Keratinocyte (primary cell): ENCODE measurements around the gene STEAP1B.
"Not testable (repeated sequence)": the region's sequence is repeated elsewhere in the genome, so short reads cannot be mapped to it uniquely, and the experiment has no call there.

Source experiments
- CTCF ChIP-seq, 3 experiments: IDR thresholded peaks in 1 of 3; conservative IDR thresholded peaks in 1 of 3; optimal IDR thresholded peaks in 1 of 3; 2 replicates in 2 of 3; 3 replicates in 1 of 3; pipeline versions ENCODE3 to v1.5.1; 2011; ENCODE audit warnings: low read length in 3 of 3, mild to moderate bottlenecking in 3 of 3, moderate library complexity in 2 of 3, control low read depth in 1 of 3, inconsistent platforms in 1 of 3; ENCODE audit not compliant: insufficient read depth in 2 of 3; ENCODE audit errors: extremely low read depth in 1 of 3
- EZH2 ChIP-seq: IDR thresholded peaks from one replicate; pipeline ENCODE4 v1.6.1; 2012; ENCODE audit warnings: inconsistent platforms, mild to moderate bottlenecking, low read length, moderate library complexity

DNA sequence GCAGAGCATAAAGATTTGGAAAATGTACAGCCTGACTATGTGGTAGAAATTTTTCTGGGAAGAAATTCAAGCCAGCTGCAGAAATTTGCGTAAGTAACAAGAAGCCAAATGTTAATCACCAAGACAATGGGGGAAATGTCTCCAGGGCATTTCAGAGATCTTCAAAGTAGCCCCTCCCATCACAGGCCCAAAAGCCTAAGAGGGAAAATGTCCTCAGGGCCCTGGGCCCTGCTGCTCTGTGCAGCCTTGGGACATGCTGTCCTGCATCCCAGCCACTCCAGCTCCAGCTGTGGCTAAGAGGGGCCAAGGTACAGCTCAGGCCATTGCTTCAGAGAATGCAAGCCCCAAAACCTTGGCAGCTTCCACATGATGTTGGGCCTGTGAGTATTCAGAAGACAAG, 19.6 kb upstream of the STEAP1B start:
- not testable (repeated sequence) for TF ChIP-seq CTCF (optimal IDR thresholded peaks at IDR 0.05 in 1 of 3, IDR thresholded peaks at IDR 0.05 in 1 of 3, conservative IDR thresholded peaks at IDR 0.05 in 1 of 3; ENCODE audit: extremely low read depth in 1 of 3, insufficient read depth in 2 of 3, low read length in 3 of 3); EZH2
